Hepatocyte (in vitro differentiated cells): ENCODE results near the gene AGAP9. TPM values are rescaled to one million over a fixed set of nuclear protein-coding genes. Genes with fewer than 3 reads are reported as not detected.
"Not testable (repeated sequence)": the region's sequence is repeated elsewhere in the genome, so short reads cannot be mapped to it uniquely, and the experiment has no call there.

Experiments
- DNase-seq: peaks from one replicate; pipeline ENCODE4 v3.0.0-alpha.2; 2016; ENCODE audit warnings: low spot score
- H2AFZ ChIP-seq: fragments of 200-600 bp; sonication (generic); 2 replicates; pipeline ENCODE4 v1.6.0; 2016; ENCODE audit warnings: antibody characterized with exemption, mild to moderate bottlenecking
- H3K27ac ChIP-seq: fragments of 200-600 bp; sonication (generic); 2 replicates; pipeline ENCODE4 v1.5.1; 2016; ENCODE audit warnings: mild to moderate bottlenecking
- H3K27me3 ChIP-seq: fragments of 200-600 bp; sonication (generic); 2 replicates; pipeline ENCODE4 v1.6.1; 2016
- H3K36me3 ChIP-seq: fragments of 200-600 bp; sonication (generic); replicated peaks from 2 replicates; pipeline ENCODE4 v1.5.1; 2016; ENCODE audit warnings: low read depth; ENCODE audit not compliant: insufficient read depth
- H3K4me1 ChIP-seq: fragments of 200-600 bp; sonication (generic); 2 replicates; pipeline ENCODE4 v1.5.1; 2016; ENCODE audit warnings: mild to moderate bottlenecking, moderate library complexity; ENCODE audit not compliant: insufficient read depth
- H3K4me2 ChIP-seq: fragments of 200-600 bp; sonication (generic); 2 replicates; pipeline ENCODE4 v1.6.0; 2016
- H3K4me3 ChIP-seq: fragments of 200-600 bp; sonication (generic); 2 replicates; pipeline ENCODE4 v1.5.1; 2016; ENCODE audit warnings: mild to moderate bottlenecking
- H3K79me2 ChIP-seq: fragments of 200-600 bp; sonication (generic); 2 replicates; pipeline ENCODE4 v1.6.0; 2017; ENCODE audit warnings: mild to moderate bottlenecking
- H3K9me2 ChIP-seq: fragments of 200-600 bp; sonication (generic); replicated peaks from 2 replicates; pipeline ENCODE4 v1.6.0; 2017; ENCODE audit warnings: mild to moderate bottlenecking; ENCODE audit not compliant: insufficient read depth
- H3K9me3 ChIP-seq: fragments of 200-600 bp; sonication (generic); 2 replicates; pipeline ENCODE4 v1.5.1; 2016; ENCODE audit warnings: low read depth, mild to moderate bottlenecking
- H4K20me1 ChIP-seq: fragments of 200-600 bp; sonication (generic); 2 replicates; pipeline ENCODE4 v1.6.0; 2016; ENCODE audit warnings: mild to moderate bottlenecking; ENCODE audit not compliant: insufficient read depth, poor library complexity, severe bottlenecking
- CTCF ChIP-seq: fragments of 200-600 bp; sonication (generic); IDR thresholded peaks from 2 replicates; pipeline ENCODE4 v1.5.1; 2016; ENCODE audit warnings: antibody characterized with exemption, mild to moderate bottlenecking; ENCODE audit not compliant: poor library complexity
- EZH2 ChIP-seq: fragments of 200-600 bp; sonication (generic); IDR thresholded peaks from 2 replicates; pipeline ENCODE4 v1.6.1; 2016; ENCODE audit warnings: antibody characterized with exemption, mild to moderate bottlenecking, borderline replicate concordance
- EZH2phosphoT487 ChIP-seq: fragments of 200-600 bp; sonication (generic); IDR thresholded peaks from one replicate; pipeline ENCODE4 v1.6.1; 2018; ENCODE audit warnings: antibody characterized with exemption, mild to moderate bottlenecking, low read depth, moderate library complexity; ENCODE audit not compliant: unreplicated experiment, severe bottlenecking
- WGBS: methylation state at CpG from one replicate; pipeline ENCODE4 v1.1.6; 2016; ENCODE audit warnings: low lambda C conversion rate; ENCODE audit errors: missing lambda C conversion rate; 5-methylcytosine and 5-hydroxymethylcytosine counted together
- polyA plus RNA-seq: library from polyadenylated mRNA; unstranded; fragments of >200 nt; fragmentation: Nextera tagmentation; extraction: Ambion mirVana; gene quantifications from 2 replicates; pipeline ENCODE4 v1.2.1, GENCODE V29; 2016
- total RNA-seq: library from RNA; depleted of rRNA; stranded (reverse); fragments of >200 nt; gene quantifications from 2 replicates; pipeline ENCODE4 v1.2.3, GENCODE V29; 2014

The AGAP9 gene
- total and polyA plus RNA-seq, 2 experiments from 2014 or later = 6.9 to 9.4 TPM

DNA sequence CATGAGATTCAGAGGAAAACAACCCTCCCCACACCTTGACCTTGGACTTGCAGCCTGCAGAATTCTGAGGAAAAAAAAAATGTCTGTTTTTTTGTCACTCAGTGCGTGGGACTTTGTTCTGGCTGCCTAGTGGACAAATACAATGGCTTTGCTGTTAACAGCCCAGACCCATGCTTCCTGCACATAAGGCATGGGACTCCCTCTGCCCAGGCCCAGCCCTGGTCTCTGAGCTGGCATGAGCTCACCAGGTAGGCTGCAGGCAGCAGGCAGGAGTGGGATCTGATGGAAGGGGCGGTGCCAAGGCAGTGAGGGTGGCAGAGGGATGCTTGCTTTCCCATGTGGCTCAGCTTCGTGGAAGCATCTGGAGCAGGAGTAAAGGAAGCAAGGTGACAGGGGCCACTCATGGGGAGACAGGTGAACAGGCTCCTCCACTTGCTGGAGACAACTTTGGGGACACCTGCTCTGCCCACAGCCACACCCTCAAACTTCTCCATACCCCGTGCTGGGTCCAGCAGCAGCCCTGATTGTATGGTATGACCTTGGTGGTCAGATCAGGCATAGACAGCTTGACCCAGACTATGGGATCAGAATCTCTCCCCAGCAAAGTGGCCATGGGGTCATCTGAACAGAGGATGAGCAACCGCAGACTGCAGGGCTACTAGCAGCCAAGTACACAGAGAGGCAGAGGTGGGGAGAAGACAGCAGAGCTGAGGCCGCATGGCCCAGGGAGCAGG lies 66.5 kb downstream of the AGAP9 start:
- no peaks in the 10 kb centered on the region for H3K36me3 ChIP-seq
- 85% methylated on average over 6 of the region's 6 CpGs for WGBS
- H3K79me2 ChIP-seq = no peaks in the 10 kb centered on the region
- no peak for DNase-seq
- H3K27ac ChIP-seq = peak overlapping the region; percentile 55
- H4K20me1 ChIP-seq = no peaks in the 10 kb centered on the region
- H3K9me3 ChIP-seq = no peaks in the 10 kb centered on the region
- H3K27me3 ChIP-seq = no peaks in the 10 kb centered on the region
- H2AFZ ChIP-seq = no peak overlapping the region
- no peak overlapping the region for H3K4me2 ChIP-seq
- H3K4me1 ChIP-seq = peaks cover 35% of the 10 kb centered on the region
- H3K9me2 ChIP-seq = no peaks in the 10 kb centered on the region
- TF ChIP-seq CTCF (no peak), EZH2 (no peak), EZH2phosphoT487 (no peak)
- H3K4me3 ChIP-seq = no peak overlapping the region

DNA sequence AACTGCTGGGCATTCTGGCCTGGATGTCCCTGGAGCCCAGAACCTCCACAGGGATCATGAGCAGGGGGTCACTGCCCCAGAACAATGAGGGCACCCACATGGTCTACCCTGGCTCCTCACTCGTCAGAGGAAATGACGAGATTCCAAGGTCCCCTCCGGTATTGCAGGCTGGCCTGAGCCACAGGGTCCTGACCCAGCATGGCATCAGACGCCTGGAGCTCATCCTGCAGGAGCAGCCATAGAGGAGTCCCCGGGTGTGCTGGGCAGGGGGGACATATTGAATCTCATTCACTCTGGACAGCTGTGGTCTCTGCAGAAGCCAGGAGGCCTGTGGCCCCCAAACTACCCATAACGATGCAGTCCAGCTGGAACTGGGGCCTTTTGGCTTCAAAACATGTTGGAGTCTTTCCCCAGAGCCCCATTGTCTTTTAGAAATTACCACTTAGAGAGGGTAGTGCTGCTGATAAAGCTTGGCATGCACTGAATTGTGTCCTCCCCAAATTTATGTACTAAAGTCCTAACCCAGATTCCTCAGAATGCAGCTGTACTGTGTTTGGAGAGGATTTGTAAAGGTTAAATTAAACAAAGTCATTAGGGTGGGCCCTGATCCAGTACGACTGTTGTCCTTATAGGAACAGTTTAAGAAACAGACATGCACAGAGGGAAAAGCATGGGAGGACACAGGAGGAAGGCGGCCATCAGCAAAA lies 67.2 kb downstream of the AGAP9 start:
- 78% methylated on average over 8 of the region's 8 CpGs for WGBS
- no peak for DNase-seq
- peak overlapping the region; percentile 55 for H3K27ac ChIP-seq
- no peaks in the 10 kb centered on the region for H3K79me2 ChIP-seq
- H3K9me2 ChIP-seq = no peaks in the 10 kb centered on the region
- H3K4me1 ChIP-seq = peaks cover 32% of the 10 kb centered on the region
- H3K36me3 ChIP-seq = no peaks in the 10 kb centered on the region
- no peak overlapping the region for H3K4me3 ChIP-seq
- H3K4me2 ChIP-seq = no peak overlapping the region
- H2AFZ ChIP-seq = no peak overlapping the region
- H4K20me1 ChIP-seq = no peaks in the 10 kb centered on the region
- H3K27me3 ChIP-seq = no peaks in the 10 kb centered on the region
- H3K9me3 ChIP-seq = no peaks in the 10 kb centered on the region
- TF ChIP-seq EZH2 (no peak), CTCF (no peak), EZH2phosphoT487 (no peak)

- not testable (repeated sequence) for H3K9me3 ChIP-seq, H3K79me2 ChIP-seq, DNase-seq, H3K9me2 ChIP-seq, H4K20me1 ChIP-seq, H2AFZ ChIP-seq, H3K4me3 ChIP-seq, H3K27me3 ChIP-seq, H3K4me2 ChIP-seq, H3K27ac ChIP-seq, H3K36me3 ChIP-seq
- 73% methylated on average over 9 of the region's 9 CpGs for WGBS
- peaks cover 32% of the 10 kb centered on the region for H3K4me1 ChIP-seq
Measured at GRCh38 chr10:47455350-47456078, 67.9 kb downstream of the AGAP9 start.

GRCh38 chr10:47454780-47455058 lies 68.7 kb downstream of the AGAP9 start:
- DNase-seq = no peak
- 83% methylated on average over 3 of the region's 3 CpGs for WGBS
- no peak overlapping the region for H3K4me2 ChIP-seq
- H3K9me3 ChIP-seq = no peaks in the 10 kb centered on the region
- H3K27ac ChIP-seq = no peak overlapping the region
- H3K4me1 ChIP-seq = peaks cover 32% of the 10 kb centered on the region
- no peaks in the 10 kb centered on the region for H4K20me1 ChIP-seq
- no peaks in the 10 kb centered on the region for H3K9me2 ChIP-seq
- no peak overlapping the region for H3K4me3 ChIP-seq
- no peak overlapping the region for H2AFZ ChIP-seq
- no peaks in the 10 kb centered on the region for H3K27me3 ChIP-seq
- no peak for TF ChIP-seq EZH2
- TF ChIP-seq EZH2phosphoT487 = no peak
- no peak for TF ChIP-seq CTCF
- no peaks in the 10 kb centered on the region for H3K79me2 ChIP-seq
- no peaks in the 10 kb centered on the region for H3K36me3 ChIP-seq
